Measurements from ENCODE around the gene AACS.
"Not testable (repeated sequence)": the region's sequence is repeated elsewhere in the genome, so short reads cannot be mapped to it uniquely, and the experiment has no call there.

The AACS gene

DNA sequence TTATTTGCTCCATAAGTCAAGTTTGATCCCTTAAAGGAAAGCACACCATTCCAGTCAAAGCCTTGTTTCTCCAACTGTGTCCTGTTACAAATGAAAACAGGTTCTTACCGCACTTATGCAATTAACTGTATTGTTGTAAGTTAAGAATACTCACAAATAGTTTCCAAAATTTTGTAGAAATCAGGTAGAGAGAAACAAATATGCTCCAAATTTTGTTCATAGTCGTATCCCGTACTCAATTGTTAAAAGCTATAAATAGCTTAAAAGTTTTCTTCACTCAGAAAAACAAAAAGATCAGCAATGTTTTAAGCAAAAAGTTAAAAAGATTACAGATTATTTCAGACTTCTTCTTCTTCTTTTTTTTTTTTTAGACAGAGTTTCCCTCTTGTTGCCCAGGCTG, 4.0 kb upstream of the AACS start:
- DNase-seq, result no peak

DNA sequence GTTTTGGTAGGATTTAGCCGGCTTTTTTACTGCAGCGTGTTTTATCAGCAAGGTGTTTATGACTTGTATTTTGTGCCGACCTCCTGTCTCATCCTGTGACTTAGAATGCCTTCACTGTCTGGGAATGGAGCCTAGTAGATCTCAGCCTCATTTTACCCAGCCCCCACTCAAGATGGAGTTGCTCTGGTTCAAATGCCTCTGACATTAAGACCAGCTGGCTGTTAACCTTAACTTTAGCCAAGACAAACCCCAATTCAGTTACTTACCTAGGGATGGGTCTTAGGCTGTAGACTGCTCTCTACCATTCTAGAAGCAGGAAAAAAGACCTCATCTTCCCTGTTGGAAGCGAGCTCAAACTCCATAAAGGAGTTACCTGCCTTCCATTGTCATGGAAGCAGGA, 1.7 kb upstream of the AACS start:
- not testable (repeated sequence) for DNase-seq

GRCh38 chr12:125064492-125064891, 743 bp upstream of the AACS start:
- no peak for DNase-seq

- no peak for DNase-seq
Measured at GRCh38 chr12:125065919-125066570, 810 bp downstream of the AACS start.

DNA sequence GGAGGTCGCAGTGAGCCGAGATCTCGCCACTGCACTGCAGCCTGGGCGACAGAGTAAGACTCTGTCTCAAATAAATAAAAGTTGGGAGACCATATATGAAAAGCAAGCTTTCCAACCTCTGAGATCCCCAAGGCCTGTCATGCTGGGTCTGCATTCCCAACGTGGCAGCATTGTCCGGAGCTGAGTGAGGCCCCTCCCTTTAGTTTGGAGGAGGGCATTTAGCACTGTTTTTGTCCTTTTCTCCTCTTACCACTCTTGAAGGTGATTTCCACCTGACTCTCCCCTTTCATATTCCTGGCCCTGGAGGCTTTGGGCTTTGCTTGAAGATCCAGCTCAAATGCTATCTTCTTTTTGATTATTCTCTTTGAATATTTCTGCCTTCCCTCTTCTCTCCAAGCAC, 3.2 kb downstream of the AACS start:
- no peak for DNase-seq

- DNase-seq, result peak; percentile 62
Measured at GRCh38 chr12:125069616-125070015, 4.4 kb downstream of the AACS start.

GRCh38 chr12:125070112-125070511, 4.9 kb downstream of the AACS start:
- no peak for DNase-seq

GRCh38 chr12:125070661-125071390, 5.6 kb downstream of the AACS start:
- no peak for DNase-seq

GRCh38 chr12:125071456-125071855, 6.2 kb downstream of the AACS start:
- DNase-seq, result peak; percentile 85

DNA sequence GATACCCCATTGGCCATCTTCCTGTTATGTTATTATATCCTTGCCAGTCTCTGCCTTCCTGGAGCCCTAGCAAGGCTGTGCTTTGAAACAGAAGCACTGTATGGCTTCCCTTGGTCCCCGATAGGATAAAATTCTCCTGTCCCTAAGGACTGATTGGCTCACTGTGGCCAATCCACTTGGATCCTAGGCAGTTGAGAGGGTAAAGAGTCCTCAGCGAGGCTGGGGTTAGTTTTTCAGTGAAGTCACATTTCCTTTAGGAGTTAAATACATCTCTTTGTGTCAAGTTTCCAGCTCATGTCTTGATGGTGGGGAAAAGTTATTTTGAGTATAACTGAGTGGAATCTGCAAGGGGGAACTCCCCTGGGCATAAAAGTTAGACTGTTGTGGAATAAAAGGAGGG, 7.3 kb downstream of the AACS start:
- DNase-seq, result no peak

DNA sequence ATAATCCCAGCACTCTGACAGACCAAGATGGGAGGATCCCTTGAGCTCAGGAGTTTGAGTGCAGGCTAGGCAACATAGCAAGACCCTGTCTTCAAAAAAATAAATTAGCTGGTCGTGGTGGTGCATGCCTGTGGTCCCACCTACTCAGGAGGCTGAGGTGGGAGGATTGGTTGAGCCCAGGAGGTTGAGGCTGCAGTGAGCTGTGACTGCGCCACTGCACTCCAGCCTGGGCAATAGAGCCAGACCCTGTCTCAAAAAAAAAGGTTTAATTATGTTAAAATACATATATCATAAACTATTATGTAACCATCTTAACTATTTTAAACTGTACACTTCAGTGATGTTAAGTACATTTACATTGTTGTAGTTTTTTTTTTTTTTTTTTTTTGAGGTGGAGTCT, 9.1 kb downstream of the AACS start:
- DNase-seq, result not testable (repeated sequence)

GRCh38 chr12:125076103-125076502, 10.9 kb downstream of the AACS start:
- no peak for DNase-seq

DNA sequence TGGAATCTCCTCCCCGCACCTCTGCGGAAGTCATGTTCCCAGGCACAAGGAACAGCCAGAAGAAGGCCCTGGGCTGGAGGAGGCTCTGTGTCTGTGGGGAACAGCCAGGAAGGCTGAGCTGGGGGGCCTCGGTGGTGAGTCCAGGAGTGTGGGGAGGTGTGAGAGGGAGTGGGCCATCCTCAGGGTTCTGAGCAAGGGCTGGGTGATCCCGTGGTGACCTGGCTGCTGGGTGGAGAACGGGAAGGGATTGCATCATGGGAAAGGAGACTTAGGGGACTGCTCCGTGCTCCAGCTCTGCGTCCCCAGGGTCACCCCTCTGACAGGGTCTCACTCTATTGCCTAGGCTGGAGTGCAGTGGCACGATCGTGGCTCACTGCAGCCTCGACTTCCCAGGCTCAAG, 13.8 kb downstream of the AACS start:
- DNase-seq, result no peak

GRCh38 chr12:125079648-125080645, 14.7 kb downstream of the AACS start:
- no peak for DNase-seq

DNA sequence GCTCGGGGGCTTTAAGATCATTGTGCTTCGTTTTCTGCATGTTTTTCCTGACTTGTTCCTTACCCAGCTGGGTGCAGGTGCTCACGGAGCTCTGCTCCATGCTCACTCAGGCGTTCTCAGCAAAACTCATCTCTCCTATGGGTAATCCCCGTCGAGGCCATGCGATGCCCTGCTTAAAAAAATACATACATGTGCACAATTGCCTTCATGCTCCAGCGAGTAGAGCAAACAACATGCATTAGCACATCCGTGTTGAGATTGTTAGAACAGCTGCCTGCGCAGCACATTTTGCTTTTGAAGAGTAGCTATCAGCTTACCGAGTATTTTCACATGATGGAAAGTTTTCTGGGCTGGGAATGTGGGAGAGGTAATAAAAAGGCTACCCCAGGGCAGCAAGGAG, 16.2 kb downstream of the AACS start:
- DNase-seq, result peak; percentile 99

GRCh38 chr12:125083072-125083471, 17.8 kb downstream of the AACS start:
- DNase-seq, result no peak

DNA sequence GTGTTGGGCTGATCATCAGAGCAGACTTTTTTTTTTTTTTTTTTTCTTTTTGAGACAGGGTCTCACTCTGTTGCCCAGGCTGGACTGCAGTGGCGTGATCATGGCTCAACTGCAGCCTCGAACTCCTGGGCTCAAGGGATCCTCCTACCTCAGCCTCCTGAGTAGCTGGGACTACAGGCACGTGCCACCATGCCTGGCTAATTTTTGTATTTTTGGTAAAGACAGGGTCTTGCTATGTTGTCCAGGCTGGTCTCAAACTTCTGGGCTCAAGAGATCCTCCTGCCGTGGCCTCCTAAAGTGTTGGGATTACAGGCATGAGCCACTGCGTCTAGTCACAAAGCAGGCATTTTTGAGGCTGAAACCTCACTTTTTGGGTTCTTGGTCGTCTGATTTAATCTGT, 23.0 kb downstream of the AACS start:
- DNase-seq, result not testable (repeated sequence)

GRCh38 chr12:125089083-125089482, 23.8 kb downstream of the AACS start:
- DNase-seq, result no peak

GRCh38 chr12:125089626-125090025, 24.4 kb downstream of the AACS start:
- no peak for DNase-seq

GRCh38 chr12:125090437-125090836, 25.2 kb downstream of the AACS start:
- no peak for DNase-seq

DNA sequence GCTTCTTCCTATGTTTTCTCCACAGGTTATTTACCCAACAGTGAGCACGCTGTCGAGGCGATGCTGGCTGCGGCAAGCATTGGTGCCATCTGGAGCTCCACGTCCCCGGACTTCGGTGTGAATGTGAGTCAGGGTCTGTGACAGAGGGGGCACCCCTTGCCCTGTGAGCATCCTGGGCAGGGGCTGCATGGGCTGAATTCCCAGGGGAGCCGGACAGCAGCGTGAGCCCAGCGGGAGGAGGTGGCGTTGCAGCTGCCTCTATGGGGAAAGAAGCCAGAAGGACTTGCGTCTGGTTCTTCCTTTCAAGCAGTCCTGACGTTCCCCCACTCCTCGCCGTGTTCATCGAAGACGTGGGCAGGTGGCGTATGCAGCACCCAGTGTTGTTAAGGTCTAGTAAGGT, 26.2 kb downstream of the AACS start:
- no peak for DNase-seq

DNA sequence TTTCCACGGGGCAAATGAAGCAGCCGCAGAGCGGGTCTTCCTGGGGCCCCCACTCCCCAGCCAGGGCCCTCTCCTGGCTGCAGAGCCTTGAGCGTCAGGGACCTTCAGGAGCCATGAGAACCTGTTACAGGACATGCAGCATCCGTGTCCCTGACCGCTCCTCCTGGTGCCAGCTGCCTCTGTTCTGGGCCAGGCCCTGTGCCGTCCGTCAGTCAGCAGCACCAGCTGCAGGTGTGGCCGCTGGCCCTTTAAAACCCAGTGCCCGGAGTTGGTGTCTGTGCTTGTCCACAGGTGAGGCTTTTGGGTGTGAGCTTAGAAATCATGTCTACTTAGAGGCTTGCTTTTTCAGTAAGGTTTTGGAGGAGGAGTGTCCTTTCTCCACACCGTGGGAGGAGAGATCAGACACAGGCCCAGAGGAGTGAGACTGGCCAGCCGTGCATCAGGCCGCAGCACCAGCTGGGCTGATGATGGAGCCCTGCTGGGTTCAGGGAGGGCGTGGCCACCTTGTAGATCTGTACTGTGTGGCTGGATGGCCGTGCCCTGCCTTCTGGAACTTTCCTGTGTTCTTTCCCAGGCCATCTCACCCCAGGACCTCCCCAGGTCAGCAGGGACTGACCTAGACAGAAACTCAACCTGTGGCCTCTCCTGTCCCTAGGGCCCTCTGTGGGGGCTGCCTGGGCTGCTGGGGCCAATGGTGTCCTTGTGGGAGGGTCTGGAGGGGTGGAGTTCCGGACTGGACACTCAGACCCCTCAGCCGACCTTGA, 27.1 kb downstream of the AACS start:
- DNase-seq, result no peak
